Activated naive CD8-positive, alpha-beta T cell treated with anti-CD3 and anti-CD28 coated beads, Interleukin-2, amount 10 ng/mL, durations not matched to agents 7 days and 5 days (primary cell): ENCODE data around the gene NGRN. TPM values are rescaled to one million over a fixed set of nuclear protein-coding genes. Genes with fewer than 3 reads are reported as not detected.

ENCODE experiments used
- ATAC-seq: fragments of 150-1000 bp; cut with Tn5 transposase; one replicate; pipeline ENCODE4 v1.10.0; 2021; ENCODE audit warnings: low read depth, moderate library complexity
- POLR2A ChIA-PET: fragments of 350-600 bp; sonication (Branson Sonifier 250); formaldehyde crosslinking; loops from one replicate; lab custom pipeline; 2021; ENCODE audit warnings: antibody characterized with exemption; lab: Charles Lee
- DNase-seq: peaks from one replicate; pipeline ENCODE4 v3.0.0; 2021
- H3K27ac Mint-ChIP-seq: one replicate; pipeline ENCODE4 v1.8.0; 2022; ENCODE audit warnings: mild to moderate bottlenecking, mixed read lengths
- H3K27me3 Mint-ChIP-seq: one replicate; pipeline ENCODE4 v1.8.0; 2022; ENCODE audit warnings: mild to moderate bottlenecking, moderate library complexity, mixed read lengths
- H3K36me3 Mint-ChIP-seq: one replicate; pipeline ENCODE4 v1.8.0; 2021; ENCODE audit warnings: mild to moderate bottlenecking, mixed read lengths
- H3K4me1 Mint-ChIP-seq: one replicate; pipeline ENCODE4 v1.8.0; 2021; ENCODE audit warnings: mixed read lengths
- H3K4me3 Mint-ChIP-seq: one replicate; pipeline ENCODE4 v1.8.0; 2022; ENCODE audit warnings: mild to moderate bottlenecking, moderate library complexity, mixed read lengths
- H3K9me3 Mint-ChIP-seq: one replicate; pipeline ENCODE4 v1.8.0; 2021; ENCODE audit warnings: mixed read lengths
- total RNA-seq, 2 experiments: library from RNA; stranded (reverse); gene quantifications; one replicate each; pipeline ENCODE4 v1.2.3, GENCODE V29; 2021

The NGRN gene
- total RNA-seq, 2 experiments from 2014 or later, result 34.3 to 35.8 TPM

DNA sequence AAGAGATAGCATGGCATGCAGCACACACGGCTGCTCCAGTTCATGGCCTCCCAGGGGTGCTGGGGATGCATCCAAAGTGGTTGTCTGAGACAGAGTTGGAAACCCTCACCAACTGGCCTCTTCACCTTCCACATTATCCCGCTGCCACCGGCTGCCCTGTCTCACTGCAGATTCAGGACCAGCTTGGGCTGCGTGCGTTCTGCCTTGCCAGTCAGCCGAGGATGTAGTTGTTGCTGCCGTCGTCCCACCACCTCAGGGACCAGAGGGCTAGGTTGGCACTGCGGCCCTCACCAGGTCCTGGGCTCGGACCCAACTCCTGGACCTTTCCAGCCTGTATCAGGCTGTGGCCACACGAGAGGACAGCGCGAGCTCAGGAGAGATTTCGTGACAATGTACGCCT lies 36.5 kb upstream of the NGRN start:
- peaks cover 15% of the 10 kb centered on the region for H3K36me3 Mint-ChIP-seq
- no peaks in the 10 kb centered on the region for H3K9me3 Mint-ChIP-seq
- H3K4me3 Mint-ChIP-seq, result no peak overlapping the region
- H3K27me3 Mint-ChIP-seq, result no peaks in the 10 kb centered on the region
- peaks cover 30% of the 10 kb centered on the region for H3K4me1 Mint-ChIP-seq
- no peak for DNase-seq
- POLR2A ChIA-PET, result no interaction called here
- no peak for ATAC-seq
- H3K27ac Mint-ChIP-seq, result no peak overlapping the region

DNA sequence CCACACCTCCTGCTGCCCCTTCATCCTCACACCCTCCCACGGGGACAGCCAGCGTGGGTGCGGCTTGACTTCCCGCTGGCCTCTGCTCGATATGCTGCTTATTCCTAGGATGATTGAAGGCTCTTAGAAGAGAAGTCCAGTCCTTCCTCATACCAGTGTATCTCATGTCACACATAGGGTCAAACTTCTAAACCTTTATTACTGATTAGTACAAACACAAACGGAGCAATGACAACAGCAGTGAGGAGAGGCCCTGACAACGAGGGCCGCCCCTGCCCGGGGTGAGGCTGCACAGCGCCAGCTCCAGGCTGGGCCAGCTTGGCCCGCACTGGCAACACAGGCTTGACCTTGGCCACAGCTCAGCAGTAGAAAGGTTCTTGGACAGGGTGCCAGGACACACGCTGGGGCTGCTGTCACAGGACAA lies 35.4 kb upstream of the NGRN start:
- Mint-ChIP-seq H3K27me3 (no peaks in the 10 kb centered on the region), H3K4me3 (peak overlapping the region; percentile 96), H3K9me3 (no peaks in the 10 kb centered on the region), H3K27ac (peak overlapping the region; percentile 91), H3K4me1 (peaks cover 37% of the 10 kb centered on the region), H3K36me3 (peaks cover 15% of the 10 kb centered on the region)
- POLR2A ChIA-PET, result interaction anchor here (0.6 to 4.2 kb wide), 6 partner anchors 9 to 131 kb away, joined by 3 to 29 read pairs (median 4); partner anchors contain the start of gene NGRN
- no peak for DNase-seq
- ATAC-seq, result no peak

DNA sequence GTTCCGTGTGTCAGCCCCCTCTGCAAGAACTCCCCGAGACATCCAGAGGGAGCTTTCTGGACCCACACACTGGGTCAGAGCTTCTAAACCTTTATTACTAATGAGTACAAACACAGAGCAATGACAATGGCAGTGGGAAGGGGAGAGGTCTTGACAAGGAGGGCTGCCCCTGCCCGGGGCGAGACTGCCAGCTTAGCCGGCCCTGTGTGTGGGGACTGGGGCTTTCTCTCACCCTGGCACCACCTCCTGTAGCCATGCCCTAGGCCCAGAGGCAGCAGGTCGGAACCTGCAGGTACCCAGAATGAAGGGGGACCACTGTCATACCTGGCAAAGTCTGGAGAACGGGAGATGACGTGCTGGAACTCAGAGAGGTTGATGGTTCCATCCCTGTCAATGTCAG lies 34.9 kb upstream of the NGRN start:
- ATAC-seq (no peak), DNase-seq (no peak)
- peaks cover 38% of the 10 kb centered on the region for H3K4me1 Mint-ChIP-seq
- peak overlapping the region; percentile 96 for H3K4me3 Mint-ChIP-seq
- POLR2A ChIA-PET, result interaction anchor here (0.5 to 4.6 kb wide), 9 partner anchors 10 to 485 kb away, joined by 3 to 40 read pairs (median 5); partner anchors contain the start of genes NGRN and SEMA4B
- H3K27me3 Mint-ChIP-seq, result no peaks in the 10 kb centered on the region
- H3K27ac Mint-ChIP-seq, result peak overlapping the region; percentile 91
- H3K9me3 Mint-ChIP-seq, result no peaks in the 10 kb centered on the region
- peaks cover 15% of the 10 kb centered on the region for H3K36me3 Mint-ChIP-seq

- DNase-seq (peak; percentile 80), ATAC-seq (peak; percentile 64)
- Mint-ChIP-seq H3K27me3 (no peaks in the 10 kb centered on the region), H3K4me3 (peak overlapping the region; percentile 96), H3K36me3 (peaks cover 20% of the 10 kb centered on the region), H3K27ac (peak overlapping the region; percentile 91), H3K4me1 (peaks cover 42% of the 10 kb centered on the region), H3K9me3 (no peaks in the 10 kb centered on the region)
- POLR2A ChIA-PET, result interaction anchor here (0.5 to 4.6 kb wide), 13 partner anchors 10 to 484 kb away, joined by 3 to 40 read pairs (median 4); partner anchors contain the start of genes IQGAP1, NGRN, SEMA4B and TTLL13
Measured at GRCh38 chr15:90231028-90232017, 34.1 kb upstream of the NGRN start.

GRCh38 chr15:90232196-90232595 lies 33.3 kb upstream of the NGRN start:
- H3K27me3 Mint-ChIP-seq, result no peaks in the 10 kb centered on the region
- ATAC-seq, result no peak

GRCh38 chr15:90232941-90233386 lies 32.5 kb upstream of the NGRN start:
- POLR2A ChIA-PET, result interaction anchor here (0.7 to 4.6 kb wide), 17 partner anchors 8 to 699 kb away, joined by 3 to 40 read pairs (median 4); partner anchors contain the start of genes IDH2, IQGAP1, NGRN and SEMA4B
- H3K4me1 Mint-ChIP-seq, result peaks cover 42% of the 10 kb centered on the region

More at GRCh38 chr15:90232196-90232595, 33.3 kb upstream of the NGRN start:
- peaks cover 42% of the 10 kb centered on the region for H3K4me1 Mint-ChIP-seq
- POLR2A ChIA-PET, result interaction anchor here (0.7 to 4.6 kb wide), 9 partner anchors 11 to 197 kb away, joined by 3 to 40 read pairs (median 7); partner anchors contain the start of genes IDH2, IQGAP1, NGRN and SEMA4B
- H3K9me3 Mint-ChIP-seq, result no peaks in the 10 kb centered on the region
- peaks cover 23% of the 10 kb centered on the region for H3K36me3 Mint-ChIP-seq
- peak overlapping the region; percentile 91 for H3K27ac Mint-ChIP-seq
- no peak for DNase-seq
- H3K4me3 Mint-ChIP-seq, result peak overlapping the region; percentile 96

GRCh38 chr15:90233387-90234095 lies 31.9 kb upstream of the NGRN start, which contains the start of gene CIB1:
CIB1 (minus strand) TSS chr15:90233941; CDS start chr15:90233885, 56 bp downstream.
- H3K4me3 Mint-ChIP-seq, result peak within 1 kb of the TSS; percentile 96
- peak within 1 kb of the TSS; percentile 93 for H3K27ac Mint-ChIP-seq
- POLR2A ChIA-PET, result interaction anchor here (0.6 to 4.6 kb wide), 21 partner anchors 8 to 698 kb away, joined by 3 to 40 read pairs (median 4); partner anchors contain the start of genes IDH2, IQGAP1, NGRN and SEMA4B
- H3K27me3 Mint-ChIP-seq, result no peaks in the 10 kb centered on the region
- H3K9me3 Mint-ChIP-seq, result no peaks in the 10 kb centered on the region
- peak; percentile 82 for ATAC-seq
- H3K4me1 Mint-ChIP-seq, result peaks cover 45% of the 10 kb centered on the region
- peaks cover 23% of the 10 kb centered on the region for H3K36me3 Mint-ChIP-seq
- peak; percentile 73 for DNase-seq

More at GRCh38 chr15:90232941-90233386, 32.5 kb upstream of the NGRN start:
- Mint-ChIP-seq H3K27ac (peak overlapping the region; percentile 91), H3K27me3 (no peaks in the 10 kb centered on the region), H3K9me3 (no peaks in the 10 kb centered on the region), H3K36me3 (peaks cover 23% of the 10 kb centered on the region), H3K4me3 (peak overlapping the region; percentile 96)
- DNase-seq (no peak), ATAC-seq (no peak)

DNA sequence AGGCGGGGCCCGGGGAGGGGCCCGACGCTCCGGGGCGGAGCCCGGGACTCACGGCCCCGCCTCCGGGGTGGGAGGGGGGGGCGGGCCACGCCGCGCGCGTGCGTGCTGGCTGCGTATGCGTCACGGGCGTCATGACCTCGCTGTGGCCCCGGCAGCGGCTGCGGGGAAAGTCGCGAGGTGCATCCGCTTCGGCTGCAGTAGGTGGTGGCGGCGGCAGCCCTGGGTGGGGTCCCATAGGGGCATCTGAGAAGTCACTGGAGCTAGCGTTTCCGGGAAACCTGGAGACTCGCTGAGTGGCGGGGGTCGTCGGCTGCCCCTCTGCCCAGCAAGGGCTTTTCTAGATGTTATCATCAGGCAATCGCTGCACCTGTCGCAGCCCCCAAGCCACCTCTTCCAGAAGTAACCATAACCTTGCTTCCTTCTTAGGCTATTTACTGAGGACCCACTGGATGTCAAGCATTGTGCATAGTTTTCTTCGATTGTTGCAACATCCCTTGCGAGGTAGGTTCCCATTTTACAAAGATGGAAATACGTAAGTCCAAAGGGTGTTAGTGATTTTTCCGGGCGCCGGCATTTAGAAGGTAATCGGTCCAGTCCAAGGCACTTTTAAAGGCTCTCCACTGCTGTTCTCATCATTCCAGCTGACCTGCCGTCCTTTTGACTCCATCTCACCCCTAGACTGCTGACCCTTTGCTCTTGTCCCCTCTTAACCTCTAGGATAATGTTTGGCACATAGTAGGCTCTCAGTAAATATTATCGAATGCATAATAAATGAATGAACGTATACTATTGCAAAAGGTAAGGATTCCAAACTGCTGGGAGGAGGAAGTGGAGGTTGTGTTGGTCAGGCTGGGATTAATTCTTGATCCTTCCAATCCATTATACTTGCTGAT lies 31.1 kb upstream of the NGRN start, which contains the start of gene GDPGP1:
GDPGP1 (plus strand) TSS at position 114 of the 893 bp plus-strand sequence. CDS start 6,700 bp downstream, outside the sequence.
- DNase-seq (peak; percentile 95), ATAC-seq (peak; percentile 75)
- POLR2A ChIA-PET, result interaction anchor here (0.6 to 4.6 kb wide), 19 partner anchors 8 to 697 kb away, joined by 3 to 40 read pairs (median 4); partner anchors contain the start of genes IDH2, IQGAP1, NGRN and SEMA4B
- Mint-ChIP-seq H3K9me3 (no peaks in the 10 kb centered on the region), H3K27me3 (no peaks in the 10 kb centered on the region), H3K4me1 (peaks cover 45% of the 10 kb centered on the region), H3K36me3 (peaks cover 19% of the 10 kb centered on the region), H3K4me3 (peak within 1 kb of the TSS; percentile 96), H3K27ac (peak within 1 kb of the TSS; percentile 93)

GRCh38 chr15:90239371-90239770 lies 26.1 kb upstream of the NGRN start:
- Mint-ChIP-seq H3K36me3 (peaks cover 10% of the 10 kb centered on the region), H3K9me3 (no peaks in the 10 kb centered on the region), H3K4me1 (peaks cover 17% of the 10 kb centered on the region), H3K27me3 (no peaks in the 10 kb centered on the region), H3K4me3 (no peak overlapping the region), H3K27ac (no peak overlapping the region)
- ATAC-seq (no peak), DNase-seq (no peak)
- POLR2A ChIA-PET, result no interaction called here

DNA sequence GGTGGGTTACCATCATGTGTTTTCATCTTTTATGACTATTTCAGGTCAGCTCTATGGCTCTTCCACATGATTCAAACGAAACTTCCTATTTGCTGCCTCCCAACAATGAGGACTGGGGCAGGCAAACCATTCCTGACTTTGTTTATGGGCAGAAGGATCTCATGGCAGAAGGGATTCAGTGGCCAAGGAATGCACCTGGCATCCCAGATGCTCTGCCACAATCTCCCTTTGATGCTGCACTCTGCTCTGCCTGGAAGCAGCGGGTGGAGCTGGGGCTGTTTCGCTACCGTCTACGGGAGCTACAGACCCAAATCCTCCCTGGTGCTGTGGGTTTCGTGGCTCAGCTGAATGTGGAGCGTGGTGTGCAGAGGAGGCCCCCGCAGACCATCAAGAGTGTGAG lies 24.6 kb upstream of the NGRN start:
- H3K36me3 Mint-ChIP-seq, result peaks cover 10% of the 10 kb centered on the region
- no peak overlapping the region for H3K27ac Mint-ChIP-seq
- POLR2A ChIA-PET, result interaction anchor here (0.7 to 1.1 kb wide), 2 partner anchors 9 to 25 kb away, joined by 3 read pairs; partner anchors contain the start of gene NGRN
- DNase-seq (no peak), ATAC-seq (no peak)
- no peaks in the 10 kb centered on the region for H3K27me3 Mint-ChIP-seq
- H3K4me1 Mint-ChIP-seq, result peaks cover 9% of the 10 kb centered on the region
- H3K9me3 Mint-ChIP-seq, result no peaks in the 10 kb centered on the region
- H3K4me3 Mint-ChIP-seq, result no peak overlapping the region

DNA sequence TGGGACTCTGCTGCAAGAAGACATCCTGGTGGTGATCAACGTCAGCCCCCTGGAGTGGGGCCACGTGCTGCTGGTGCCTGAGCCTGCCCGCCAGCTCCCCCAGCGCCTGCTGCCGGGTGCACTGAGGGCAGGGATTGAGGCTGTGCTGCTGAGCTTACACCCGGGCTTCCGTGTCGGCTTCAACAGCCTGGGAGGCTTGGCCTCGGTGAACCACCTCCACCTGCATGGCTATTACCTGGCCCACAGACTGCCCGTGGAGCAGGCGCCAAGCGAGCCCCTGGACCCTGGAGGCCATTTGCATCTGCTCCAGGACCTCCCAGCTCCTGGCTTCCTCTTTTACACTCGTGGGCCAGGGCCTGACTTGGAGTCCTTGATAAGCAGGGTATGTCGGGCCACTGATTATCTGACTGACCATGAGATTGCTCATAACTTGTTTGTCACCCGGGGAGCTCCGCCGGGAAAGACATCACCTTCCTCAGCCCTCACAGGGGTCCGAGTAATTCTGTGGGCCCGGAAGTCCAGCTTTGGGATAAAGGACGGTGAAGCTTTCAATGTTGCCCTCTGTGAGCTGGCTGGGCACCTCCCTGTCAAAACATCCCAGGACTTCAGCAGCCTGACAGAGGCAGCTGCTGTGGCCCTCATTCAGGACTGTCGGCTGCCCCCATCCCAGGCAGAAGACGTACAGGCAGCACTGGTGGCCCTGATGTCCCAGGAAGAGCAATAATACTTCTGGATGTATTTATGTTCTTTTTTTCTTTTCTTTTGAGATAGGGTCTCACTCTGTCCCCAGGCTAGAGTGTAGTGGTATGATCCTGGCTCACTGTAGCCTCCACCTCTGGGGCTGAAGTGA lies 23.9 kb upstream of the NGRN start:
- POLR2A ChIA-PET, result interaction anchor here (0.7 kb wide), 2 partner anchors 8 to 24 kb away, joined by 3 read pairs; partner anchors contain the start of gene NGRN
- H3K27ac Mint-ChIP-seq, result no peak overlapping the region
- peaks cover 4% of the 10 kb centered on the region for H3K4me1 Mint-ChIP-seq

More for the DNA sequence above, 23.9 kb upstream of the NGRN start:
- ATAC-seq (no peak), DNase-seq (no peak)
- H3K4me3 Mint-ChIP-seq, result no peak overlapping the region
- no peaks in the 10 kb centered on the region for H3K9me3 Mint-ChIP-seq
- no peaks in the 10 kb centered on the region for H3K27me3 Mint-ChIP-seq
- H3K36me3 Mint-ChIP-seq, result peaks cover 3% of the 10 kb centered on the region
